Body of pancreas (tissue), 4 donors: ENCODE measurements around the gene CNNM3. TPM values are rescaled to one million over a fixed set of nuclear protein-coding genes. Genes with fewer than 3 reads are reported as not detected.

Source experiments
- ATAC-seq: fragments of 150-250 bp; one replicate; pipeline ENCODE4 v1.9.1; 2016
- DNase-seq, 4 donors: peaks; one replicate each; pipeline ENCODE4 v3.0.0-alpha.2; 2019
- H3K27ac ChIP-seq, 4 donors: fragments of 200-600 bp; sonication (generic); 1 replicate in 3 of 4; 2 replicates in 1 of 4; pipeline versions ENCODE4 v1.5.1 to v1.6.1; 2016 to 2019; ENCODE audit warnings: mild to moderate bottlenecking in 1 of 4, mixed read lengths in 1 of 4, moderate library complexity in 1 of 4
- H3K27me3 ChIP-seq, 2 donors: fragments of 200-600 bp; sonication (generic); one replicate each; pipeline ENCODE4 v1.6.0; 2016; ENCODE audit warnings: mild to moderate bottlenecking in 1 of 2
- H3K36me3 ChIP-seq, 2 donors: fragments of 200-600 bp; sonication (generic); replicated peaks in 1 of 2; 2 replicates each; pipeline ENCODE4 v1.5.1; 2016; ENCODE audit warnings: low read depth in 2 of 2; ENCODE audit not compliant: insufficient read depth in 1 of 2
- H3K4me1 ChIP-seq: fragments of 200-600 bp; sonication (generic); one replicate; pipeline ENCODE4 v1.6.0; 2016
- H3K4me3 ChIP-seq, 2 donors: fragments of 200-600 bp; sonication (generic); 1 replicate in 1 of 2; 2 replicates in 1 of 2; pipeline ENCODE4 v1.5.1; 2016 to 2019
- H3K9me3 ChIP-seq, 3 donors: fragments of 200-600 bp; sonication (generic); 1 replicate in 2 of 3; 2 replicates in 1 of 3; pipeline ENCODE4 v1.5.1; 2016
- CTCF ChIP-seq, 7 experiments: fragments of 450-650 bp in 4 of 7; fragments of 200-600 bp in 3 of 7; sonication (generic) in 3 of 7; IDR thresholded peaks; one replicate each; pipeline ENCODE4 v1.5.1; 2016 to 2019; ENCODE audit warnings: antibody characterized with exemption in 7 of 7
- POLR2A ChIP-seq, 3 donors: fragments of 450-650 bp; IDR thresholded peaks; one replicate each; pipeline ENCODE4 v1.6.1; 2016; ENCODE audit warnings: antibody characterized with exemption in 3 of 3, mild to moderate bottlenecking in 2 of 3
- WGBS, 2 donors: methylation state at CpG; one replicate each; pipeline ENCODE4 v1.1.5; 2017; 5-methylcytosine and 5-hydroxymethylcytosine counted together
- intact Hi-C: fragments of 100-400 bp; cut with DNase I; formaldehyde crosslinking; loops from one replicate; pipeline ENCODE4 v1.15.1; 2023
- total RNA-seq, 2 donors: library from RNA; depleted of rRNA; stranded (reverse); fragments of >200 nt; gene quantifications; one replicate each; pipeline ENCODE4 v1.1.0, GENCODE V29; 2016

CNNM3 gene
- total RNA-seq, 2 donors from 2014 or later: 18.2 to 57.7 TPM

GRCh38 chr2:96775160-96775559, 40.9 kb upstream of the CNNM3 start:
- ATAC-seq (no peak), DNase-seq (no peak)
- Histone ChIP-seq H3K27ac (no peak overlapping the region), H3K4me1 (peaks cover 6% of the 10 kb centered on the region), H3K36me3 (no peaks in the 10 kb centered on the region), H3K9me3 (no peaks in the 10 kb centered on the region), H3K4me3 (no peak overlapping the region), H3K27me3 (no peaks in the 10 kb centered on the region)
- 23 to 69% methylated on average over 1 of the region's 1 CpG for WGBS, 2 donors
- intact Hi-C loops: no loop called here
- TF ChIP-seq CTCF (IDR thresholded peaks at IDR 0.05) (no peak), POLR2A (IDR thresholded peaks at IDR 0.05) (no peak)

GRCh38 chr2:96783388-96783787, 32.7 kb upstream of the CNNM3 start:
- intact Hi-C loops: no loop called here
- Histone ChIP-seq H3K4me3 (no peak overlapping the region), H3K27ac (no peak overlapping the region), H3K9me3 (no peaks in the 10 kb centered on the region), H3K4me1 (peaks cover 14% of the 10 kb centered on the region), H3K27me3 (no peaks in the 10 kb centered on the region), H3K36me3 (no peaks in the 10 kb centered on the region)
- TF ChIP-seq POLR2A (IDR thresholded peaks at IDR 0.05): no peak
- no peak for TF ChIP-seq CTCF (IDR thresholded peaks at IDR 0.05)
- no peak for DNase-seq
- WGBS, 2 donors: 85 to 86% methylated on average over 4 of the region's 4 CpGs
- no peak for ATAC-seq

- DNase-seq (no peak), ATAC-seq (no peak)
- no peaks in the 10 kb centered on the region for H3K36me3 ChIP-seq
- no peak overlapping the region for H3K4me3 ChIP-seq
- 97% methylated on average over 3 of the region's 3 CpGs for WGBS, 2 donors
- H3K9me3 ChIP-seq: no peaks in the 10 kb centered on the region
- peaks cover 18% of the 10 kb centered on the region for H3K4me1 ChIP-seq
- TF ChIP-seq POLR2A (IDR thresholded peaks at IDR 0.05): no peak
- TF ChIP-seq CTCF (IDR thresholded peaks at IDR 0.05): no peak
- no peaks in the 10 kb centered on the region for H3K27me3 ChIP-seq
- intact Hi-C loops: no loop called here
- H3K27ac ChIP-seq: peak overlapping the region in 1 of 4 donors; percentile 60
Measured at GRCh38 chr2:96787411-96787810, 28.7 kb upstream of the CNNM3 start.

GRCh38 chr2:96788442-96789244, 27.4 kb upstream of the CNNM3 start:
- Histone ChIP-seq H3K9me3 (no peaks in the 10 kb centered on the region), H3K36me3 (no peaks in the 10 kb centered on the region), H3K4me3 (no peak overlapping the region), H3K27me3 (no peaks in the 10 kb centered on the region), H3K27ac (peak overlapping the region in 1 of 4 donors; percentile 60), H3K4me1 (peaks cover 18% of the 10 kb centered on the region)
- ATAC-seq (peak; percentile 73), DNase-seq (peak; percentile 41 to 75 (median 66))
- WGBS, 2 donors: 70 to 74% methylated on average over 12 to 17 of the region's 17 CpGs
- intact Hi-C loops: no loop called here
- TF ChIP-seq POLR2A (IDR thresholded peaks at IDR 0.05) (no peak), CTCF (IDR thresholded peaks at IDR 0.05) (no peak)

- H3K27ac ChIP-seq: no peak overlapping the region
- DNase-seq: no peak
- H3K36me3 ChIP-seq: no peaks in the 10 kb centered on the region
- no peak overlapping the region for H3K4me3 ChIP-seq
- H3K27me3 ChIP-seq: no peaks in the 10 kb centered on the region
- ATAC-seq: no peak
- intact Hi-C loops: no loop called here
- 78 to 88% methylated on average over 6 of the region's 6 CpGs for WGBS, 2 donors
- H3K4me1 ChIP-seq: peaks cover 18% of the 10 kb centered on the region
- TF ChIP-seq CTCF (IDR thresholded peaks at IDR 0.05): no peak
- no peak for TF ChIP-seq POLR2A (IDR thresholded peaks at IDR 0.05)
- no peaks in the 10 kb centered on the region for H3K9me3 ChIP-seq
Measured at GRCh38 chr2:96789245-96789617, 26.8 kb upstream of the CNNM3 start.
